HG03159 (cell line): ENCODE measurements around the gene NCAM1.
A peak's percentile ranks its signal among the peaks of the same experiment; 100 is the strongest.

Experiments
- ATAC-seq: cut with Tn5 transposase; IDR thresholded peaks from one replicate; pipeline ENCODE4 v1.9.1; 2021; ENCODE audit warnings: mild to moderate bottlenecking, moderate library complexity; ENCODE audit not compliant: unreplicated experiment

Gene NCAM1

GRCh38 chr11:113272927-113273615 lies 311.9 kb downstream of the NCAM1 start:
- ATAC-seq = no peak

- ATAC-seq = no peak
Observed at GRCh38 chr11:113273720-113274119, 312.5 kb downstream of the NCAM1 start.

GRCh38 chr11:113274713-113275582 lies 313.7 kb downstream of the NCAM1 start:
- ATAC-seq = no peak

- ATAC-seq = no peak
Observed at GRCh38 chr11:113275602-113276001, 314.4 kb downstream of the NCAM1 start.

- ATAC-seq = no peak
Observed at GRCh38 chr11:113276466-113276865, 315.2 kb downstream of the NCAM1 start.

GRCh38 chr11:113277907-113278306 lies 316.7 kb downstream of the NCAM1 start:
- ATAC-seq = no peak

- no peak for ATAC-seq
Observed at GRCh38 chr11:113278481-113278880, 317.3 kb downstream of the NCAM1 start.

- ATAC-seq = no peak
Observed at GRCh38 chr11:113278925-113279324, 317.7 kb downstream of the NCAM1 start.

- ATAC-seq = no peak
Observed at GRCh38 chr11:113279591-113279990, 318.4 kb downstream of the NCAM1 start.

- ATAC-seq = no peak
Observed at GRCh38 chr11:113281052-113281725, 320.0 kb downstream of the NCAM1 start.

GRCh38 chr11:113282898-113283437 lies 321.7 kb downstream of the NCAM1 start:
- no peak for ATAC-seq

- no peak for ATAC-seq
Observed at GRCh38 chr11:113283881-113284280, 322.7 kb downstream of the NCAM1 start.

- ATAC-seq = no peak
Observed at GRCh38 chr11:113286009-113286408, 324.8 kb downstream of the NCAM1 start.

- no peak for ATAC-seq
Observed at GRCh38 chr11:113286509-113287497, 325.6 kb downstream of the NCAM1 start.

- no peak for ATAC-seq
Observed at GRCh38 chr11:113287801-113288200, 326.6 kb downstream of the NCAM1 start.

GRCh38 chr11:113288286-113288863 lies 327.2 kb downstream of the NCAM1 start:
- ATAC-seq = no peak

- peak; percentile 93 for ATAC-seq
Observed at GRCh38 chr11:113289431-113290187, 328.4 kb downstream of the NCAM1 start.

GRCh38 chr11:113293936-113294335 lies 332.7 kb downstream of the NCAM1 start:
- no peak for ATAC-seq

GRCh38 chr11:113295993-113296392 lies 334.8 kb downstream of the NCAM1 start:
- no peak for ATAC-seq
